ENCODE measurements around the gene SCYL2. TPM values are rescaled to one million over a fixed set of nuclear protein-coding genes. Genes with fewer than 3 reads are reported as not detected.

Gene SCYL2
- total and polyA plus RNA-seq, 2 experiments from 2014 or later = 15.0 to 57.5 TPM

DNA sequence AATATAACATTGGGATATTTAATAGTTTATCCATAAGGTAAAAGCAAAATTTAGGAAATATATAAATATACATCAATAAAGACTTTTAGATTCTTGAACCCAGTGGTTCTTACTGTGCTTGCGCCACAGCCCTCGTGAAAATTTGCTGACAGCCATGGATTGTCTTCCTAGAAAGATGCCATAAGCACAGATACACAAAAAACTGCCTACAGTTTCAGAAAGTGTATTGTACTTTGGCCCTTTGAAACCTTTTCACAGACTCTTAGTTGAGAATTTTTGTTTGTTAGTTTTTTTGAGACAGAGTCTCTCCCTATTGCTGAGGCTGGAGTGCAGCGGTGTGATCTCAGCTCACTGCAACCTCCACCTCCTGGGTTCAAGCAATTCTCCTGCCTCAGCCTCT lies 28.2 kb upstream of the SCYL2 start (continued):
- TF ChIP-seq, protein P1, sequence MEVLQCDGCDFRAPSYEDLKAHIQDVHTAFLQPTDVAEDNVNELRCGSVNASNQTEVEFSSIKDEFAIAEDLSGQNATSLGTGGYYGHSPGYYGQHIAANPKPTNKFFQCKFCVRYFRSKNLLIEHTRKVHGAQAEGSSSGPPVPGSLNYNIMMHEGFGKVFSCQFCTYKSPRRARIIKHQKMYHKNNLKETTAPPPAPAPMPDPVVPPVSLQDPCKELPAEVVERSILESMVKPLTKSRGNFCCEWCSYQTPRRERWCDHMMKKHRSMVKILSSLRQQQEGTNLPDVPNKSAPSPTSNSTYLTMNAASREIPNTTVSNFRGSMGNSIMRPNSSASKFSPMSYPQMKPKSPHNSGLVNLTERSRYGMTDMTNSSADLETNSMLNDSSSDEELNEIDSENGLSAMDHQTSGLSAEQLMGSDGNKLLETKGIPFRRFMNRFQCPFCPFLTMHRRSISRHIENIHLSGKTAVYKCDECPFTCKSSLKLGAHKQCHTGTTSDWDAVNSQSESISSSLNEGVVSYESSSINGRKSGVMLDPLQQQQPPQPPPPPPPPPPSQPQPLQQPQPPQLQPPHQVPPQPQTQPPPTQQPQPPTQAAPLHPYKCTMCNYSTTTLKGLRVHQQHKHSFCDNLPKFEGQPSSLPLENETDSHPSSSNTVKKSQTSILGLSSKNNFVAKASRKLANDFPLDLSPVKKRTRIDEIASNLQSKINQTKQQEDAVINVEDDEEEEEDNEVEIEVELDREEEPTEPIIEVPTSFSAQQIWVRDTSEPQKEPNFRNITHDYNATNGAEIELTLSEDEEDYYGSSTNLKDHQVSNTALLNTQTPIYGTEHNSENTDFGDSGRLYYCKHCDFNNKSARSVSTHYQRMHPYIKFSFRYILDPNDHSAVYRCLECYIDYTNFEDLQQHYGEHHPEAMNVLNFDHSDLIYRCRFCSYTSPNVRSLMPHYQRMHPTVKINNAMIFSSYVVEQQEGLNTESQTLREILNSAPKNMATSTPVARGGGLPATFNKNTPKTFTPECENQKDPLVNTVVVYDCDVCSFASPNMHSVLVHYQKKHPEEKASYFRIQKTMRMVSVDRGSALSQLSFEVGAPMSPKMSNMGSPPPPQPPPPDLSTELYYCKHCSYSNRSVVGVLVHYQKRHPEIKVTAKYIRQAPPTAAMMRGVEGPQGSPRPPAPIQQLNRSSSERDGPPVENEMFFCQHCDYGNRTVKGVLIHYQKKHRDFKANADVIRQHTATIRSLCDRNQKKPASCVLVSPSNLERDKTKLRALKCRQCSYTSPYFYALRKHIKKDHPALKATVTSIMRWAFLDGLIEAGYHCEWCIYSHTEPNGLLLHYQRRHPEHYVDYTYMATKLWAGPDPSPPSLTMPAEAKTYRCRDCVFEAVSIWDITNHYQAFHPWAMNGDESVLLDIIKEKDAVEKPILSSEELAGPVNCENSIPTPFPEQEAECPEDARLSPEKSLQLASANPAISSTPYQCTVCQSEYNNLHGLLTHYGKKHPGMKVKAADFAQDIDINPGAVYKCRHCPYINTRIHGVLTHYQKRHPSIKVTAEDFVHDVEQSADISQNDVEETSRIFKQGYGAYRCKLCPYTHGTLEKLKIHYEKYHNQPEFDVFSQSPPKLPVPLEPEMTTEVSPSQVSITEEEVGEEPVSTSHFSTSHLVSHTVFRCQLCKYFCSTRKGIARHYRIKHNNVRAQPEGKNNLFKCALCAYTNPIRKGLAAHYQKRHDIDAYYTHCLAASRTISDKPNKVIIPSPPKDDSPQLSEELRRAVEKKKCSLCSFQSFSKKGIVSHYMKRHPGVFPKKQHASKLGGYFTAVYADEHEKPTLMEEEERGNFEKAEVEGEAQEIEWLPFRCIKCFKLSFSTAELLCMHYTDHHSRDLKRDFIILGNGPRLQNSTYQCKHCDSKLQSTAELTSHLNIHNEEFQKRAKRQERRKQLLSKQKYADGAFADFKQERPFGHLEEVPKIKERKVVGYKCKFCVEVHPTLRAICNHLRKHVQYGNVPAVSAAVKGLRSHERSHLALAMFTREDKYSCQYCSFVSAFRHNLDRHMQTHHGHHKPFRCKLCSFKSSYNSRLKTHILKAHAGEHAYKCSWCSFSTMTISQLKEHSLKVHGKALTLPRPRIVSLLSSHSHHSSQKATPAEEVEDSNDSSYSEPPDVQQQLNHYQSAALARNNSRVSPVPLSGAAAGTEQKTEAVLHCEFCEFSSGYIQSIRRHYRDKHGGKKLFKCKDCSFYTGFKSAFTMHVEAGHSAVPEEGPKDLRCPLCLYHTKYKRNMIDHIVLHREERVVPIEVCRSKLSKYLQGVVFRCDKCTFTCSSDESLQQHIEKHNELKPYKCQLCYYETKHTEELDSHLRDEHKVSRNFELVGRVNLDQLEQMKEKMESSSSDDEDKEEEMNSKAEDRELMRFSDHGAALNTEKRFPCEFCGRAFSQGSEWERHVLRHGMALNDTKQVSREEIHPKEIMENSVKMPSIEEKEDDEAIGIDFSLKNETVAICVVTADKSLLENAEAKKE (CRISPR knock-in tag; IDR thresholded peaks at IDR 0.05) = no peak

DNA sequence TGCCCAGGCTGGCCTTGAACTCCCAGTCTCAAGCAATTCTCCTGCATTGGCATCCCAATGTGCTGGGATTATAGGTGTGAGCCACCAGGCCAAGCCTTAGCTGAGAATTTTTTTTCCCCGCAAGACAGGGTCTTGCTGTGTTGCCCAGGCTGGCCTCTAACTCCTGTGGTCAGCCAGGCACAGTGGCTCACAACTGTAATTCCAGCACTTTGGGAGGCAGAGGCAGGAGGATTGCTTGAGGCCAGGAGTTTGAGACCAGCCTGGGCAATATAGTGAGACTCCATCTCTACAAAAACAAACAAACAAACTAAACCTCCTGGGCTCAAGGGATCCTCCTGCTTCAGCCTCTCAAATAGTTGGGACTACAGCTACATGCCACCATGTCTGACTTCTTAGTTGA lies 27.4 kb upstream of the SCYL2 start:
- no peaks in the 10 kb centered on the region for H3K4me1 ChIP-seq (ENCODE audit: insufficient read depth)
- TF ChIP-seq, protein P2, sequence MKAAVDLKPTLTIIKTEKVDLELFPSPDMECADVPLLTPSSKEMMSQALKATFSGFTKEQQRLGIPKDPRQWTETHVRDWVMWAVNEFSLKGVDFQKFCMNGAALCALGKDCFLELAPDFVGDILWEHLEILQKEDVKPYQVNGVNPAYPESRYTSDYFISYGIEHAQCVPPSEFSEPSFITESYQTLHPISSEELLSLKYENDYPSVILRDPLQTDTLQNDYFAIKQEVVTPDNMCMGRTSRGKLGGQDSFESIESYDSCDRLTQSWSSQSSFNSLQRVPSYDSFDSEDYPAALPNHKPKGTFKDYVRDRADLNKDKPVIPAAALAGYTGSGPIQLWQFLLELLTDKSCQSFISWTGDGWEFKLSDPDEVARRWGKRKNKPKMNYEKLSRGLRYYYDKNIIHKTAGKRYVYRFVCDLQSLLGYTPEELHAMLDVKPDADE (IDR thresholded peaks at IDR 0.05) = no peak
- TF ChIP-seq, protein P1 (CRISPR knock-in tag; IDR thresholded peaks at IDR 0.05) = no peak
- TF ChIP-seq CREB1 (CRISPR knock-in tag; IDR thresholded peaks at IDR 0.05; ENCODE audit: low read depth) = no peak
- TF ChIP-seq, protein P3, sequence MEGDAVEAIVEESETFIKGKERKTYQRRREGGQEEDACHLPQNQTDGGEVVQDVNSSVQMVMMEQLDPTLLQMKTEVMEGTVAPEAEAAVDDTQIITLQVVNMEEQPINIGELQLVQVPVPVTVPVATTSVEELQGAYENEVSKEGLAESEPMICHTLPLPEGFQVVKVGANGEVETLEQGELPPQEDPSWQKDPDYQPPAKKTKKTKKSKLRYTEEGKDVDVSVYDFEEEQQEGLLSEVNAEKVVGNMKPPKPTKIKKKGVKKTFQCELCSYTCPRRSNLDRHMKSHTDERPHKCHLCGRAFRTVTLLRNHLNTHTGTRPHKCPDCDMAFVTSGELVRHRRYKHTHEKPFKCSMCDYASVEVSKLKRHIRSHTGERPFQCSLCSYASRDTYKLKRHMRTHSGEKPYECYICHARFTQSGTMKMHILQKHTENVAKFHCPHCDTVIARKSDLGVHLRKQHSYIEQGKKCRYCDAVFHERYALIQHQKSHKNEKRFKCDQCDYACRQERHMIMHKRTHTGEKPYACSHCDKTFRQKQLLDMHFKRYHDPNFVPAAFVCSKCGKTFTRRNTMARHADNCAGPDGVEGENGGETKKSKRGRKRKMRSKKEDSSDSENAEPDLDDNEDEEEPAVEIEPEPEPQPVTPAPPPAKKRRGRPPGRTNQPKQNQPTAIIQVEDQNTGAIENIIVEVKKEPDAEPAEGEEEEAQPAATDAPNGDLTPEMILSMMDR (conservative IDR thresholded peaks at IDR 0.05; ENCODE audit: low read depth in 2 of 2) = no peak
- TF ChIP-seq NANOG (IDR thresholded peaks at IDR 0.05; ENCODE audit: borderline replicate concordance) = no peak
- TF ChIP-seq STAT1 (IDR thresholded peaks at IDR 0.05; ENCODE audit: unreplicated experiment) = no peak
- TF ChIP-seq ZNF114 (CRISPR knock-in tag; IDR thresholded peaks at IDR 0.05) = no peak

More for the DNA sequence above, 27.4 kb upstream of the SCYL2 start:
- ATAC-seq (no peak), DNase-seq (ENCODE audit: low spot score) (no peak)
- H3K9me3 Mint-ChIP-seq = no peaks in the 10 kb centered on the region
- no peaks in the 10 kb centered on the region for H3K79me2 ChIP-seq (replicated peaks; ENCODE audit: insufficient read depth)
- no peaks in the 10 kb centered on the region for H3K27me3 ChIP-seq (ENCODE audit: insufficient read depth)
- H4K20me1 ChIP-seq (replicated peaks; ENCODE audit: insufficient read depth) = no peaks in the 10 kb centered on the region
- no peaks in the 10 kb centered on the region for H3K27me3 Mint-ChIP-seq (ENCODE audit: insufficient read depth, low read depth, poor library complexity)
- no peaks in the 10 kb centered on the region for H3F3A ChIP-seq (replicated peaks; ENCODE audit: low read depth)
- no peaks in the 10 kb centered on the region for H3K9me2 ChIP-seq (ENCODE audit: insufficient read depth)
- peaks cover 6% of the 10 kb centered on the region; the same call in 2 of the 3 replicates for H3K36me3 Mint-ChIP-seq (ENCODE audit: low read depth)
- no peak overlapping the region for H3K4me2 ChIP-seq
- H3K27ac Mint-ChIP-seq = no peak overlapping the region
- H3K36me3 ChIP-seq (ENCODE audit: insufficient read depth) = no peaks in the 10 kb centered on the region
- no peak overlapping the region for H3K4me3 Mint-ChIP-seq
- H3K27ac ChIP-seq (ENCODE audit: low read depth) = no peak overlapping the region
- no peak overlapping the region for H2AFZ ChIP-seq
- no peak overlapping the region for H3K4me3 ChIP-seq
- no peaks in the 10 kb centered on the region for H3K4me1 Mint-ChIP-seq

All from GM23338 (cell line).